ENCODE results near the gene CHN2.
A peak's percentile ranks its signal among the peaks of the same experiment; 100 is the strongest.

The CHN2 gene

DNA sequence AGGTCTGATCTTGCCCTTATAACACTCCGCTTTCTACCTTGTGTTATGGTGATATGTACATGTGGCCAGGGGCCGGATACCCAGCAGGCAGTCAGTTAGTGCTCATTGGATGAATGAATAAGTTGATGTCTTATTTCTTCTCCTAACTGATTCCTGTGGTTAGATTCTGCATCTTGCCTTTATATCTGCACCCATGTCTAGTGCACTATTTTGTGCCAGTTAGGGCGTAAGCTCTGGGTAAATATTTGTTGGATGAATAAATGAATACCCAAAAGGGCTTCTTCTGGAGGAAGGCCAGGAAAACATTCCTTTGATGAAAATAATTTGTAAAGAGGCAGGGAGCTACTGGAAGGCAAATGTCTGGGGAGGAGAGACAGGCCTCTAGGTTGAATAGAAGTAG is 148.2 kb downstream of the CHN2 start:
- TF ChIP-seq, protein P1, sequence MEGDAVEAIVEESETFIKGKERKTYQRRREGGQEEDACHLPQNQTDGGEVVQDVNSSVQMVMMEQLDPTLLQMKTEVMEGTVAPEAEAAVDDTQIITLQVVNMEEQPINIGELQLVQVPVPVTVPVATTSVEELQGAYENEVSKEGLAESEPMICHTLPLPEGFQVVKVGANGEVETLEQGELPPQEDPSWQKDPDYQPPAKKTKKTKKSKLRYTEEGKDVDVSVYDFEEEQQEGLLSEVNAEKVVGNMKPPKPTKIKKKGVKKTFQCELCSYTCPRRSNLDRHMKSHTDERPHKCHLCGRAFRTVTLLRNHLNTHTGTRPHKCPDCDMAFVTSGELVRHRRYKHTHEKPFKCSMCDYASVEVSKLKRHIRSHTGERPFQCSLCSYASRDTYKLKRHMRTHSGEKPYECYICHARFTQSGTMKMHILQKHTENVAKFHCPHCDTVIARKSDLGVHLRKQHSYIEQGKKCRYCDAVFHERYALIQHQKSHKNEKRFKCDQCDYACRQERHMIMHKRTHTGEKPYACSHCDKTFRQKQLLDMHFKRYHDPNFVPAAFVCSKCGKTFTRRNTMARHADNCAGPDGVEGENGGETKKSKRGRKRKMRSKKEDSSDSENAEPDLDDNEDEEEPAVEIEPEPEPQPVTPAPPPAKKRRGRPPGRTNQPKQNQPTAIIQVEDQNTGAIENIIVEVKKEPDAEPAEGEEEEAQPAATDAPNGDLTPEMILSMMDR (conservative IDR thresholded peaks at IDR 0.05; ENCODE audit: low read depth, low read length), result no peak
- no peak overlapping the region for H3K4me3 ChIP-seq (ENCODE audit: low read length)
- DNase-seq (ENCODE audit: low read depth), result no peak

DNA sequence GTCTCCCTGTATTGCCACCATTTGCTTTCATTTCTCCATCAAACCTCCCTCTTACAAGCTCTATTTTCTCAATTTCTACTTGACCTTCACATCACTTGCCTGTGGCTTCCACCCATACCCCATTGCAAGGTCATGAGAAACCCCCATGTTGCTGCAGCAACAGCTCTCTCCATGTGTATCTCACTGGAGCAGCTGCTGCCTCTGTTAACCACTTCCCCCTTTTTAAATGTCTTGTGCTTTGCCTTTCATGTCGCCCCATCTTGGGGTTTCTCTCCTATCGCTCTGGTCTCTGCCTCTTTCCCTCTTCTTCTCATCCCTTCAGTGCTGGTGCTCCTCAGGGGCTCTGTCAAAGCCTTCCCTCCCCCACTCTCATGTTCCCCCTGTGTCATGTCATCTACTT is 148.8 kb downstream of the CHN2 start:
- H3K4me3 ChIP-seq (ENCODE audit: low read length), result no peak overlapping the region
- no peak for DNase-seq (ENCODE audit: low read depth)
- TF ChIP-seq, protein P1 (conservative IDR thresholded peaks at IDR 0.05; ENCODE audit: low read depth, low read length), result no peak

DNA sequence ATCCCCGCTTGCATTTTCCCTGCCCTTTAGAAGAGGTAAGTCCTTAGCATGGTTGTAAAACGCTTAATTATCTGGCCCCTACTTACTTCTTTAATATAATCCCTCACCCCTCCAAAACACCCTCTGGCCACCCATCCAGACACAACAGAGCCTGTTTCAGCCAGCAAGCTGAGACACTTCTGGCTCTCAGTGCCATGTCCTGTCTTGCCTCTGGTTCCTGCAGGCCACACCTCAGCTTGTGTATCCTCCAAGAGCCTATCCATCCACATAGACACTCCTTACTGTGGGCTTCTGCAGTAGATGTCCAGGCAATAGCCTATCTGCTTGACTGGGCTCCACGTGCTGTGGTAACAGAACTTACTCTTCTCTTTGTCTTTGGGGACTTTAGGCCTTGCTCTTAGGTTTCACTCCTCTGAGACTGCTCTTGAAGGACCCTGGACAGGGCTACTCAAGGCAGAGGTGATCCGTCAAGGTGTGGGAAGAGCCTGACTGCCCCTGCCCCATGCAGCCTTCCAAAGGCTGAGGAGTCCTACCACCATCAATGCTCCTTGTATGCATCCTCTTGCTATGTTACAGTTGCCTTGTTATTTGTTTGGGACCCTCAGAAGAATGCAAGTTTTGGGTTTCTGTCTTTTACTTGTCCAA is 149.9 kb downstream of the CHN2 start:
- TF ChIP-seq, protein P1 (conservative IDR thresholded peaks at IDR 0.05; ENCODE audit: low read depth, low read length), result no peak
- H3K4me3 ChIP-seq (ENCODE audit: low read length), result no peak overlapping the region
- no peak for DNase-seq (ENCODE audit: low read depth)

DNA sequence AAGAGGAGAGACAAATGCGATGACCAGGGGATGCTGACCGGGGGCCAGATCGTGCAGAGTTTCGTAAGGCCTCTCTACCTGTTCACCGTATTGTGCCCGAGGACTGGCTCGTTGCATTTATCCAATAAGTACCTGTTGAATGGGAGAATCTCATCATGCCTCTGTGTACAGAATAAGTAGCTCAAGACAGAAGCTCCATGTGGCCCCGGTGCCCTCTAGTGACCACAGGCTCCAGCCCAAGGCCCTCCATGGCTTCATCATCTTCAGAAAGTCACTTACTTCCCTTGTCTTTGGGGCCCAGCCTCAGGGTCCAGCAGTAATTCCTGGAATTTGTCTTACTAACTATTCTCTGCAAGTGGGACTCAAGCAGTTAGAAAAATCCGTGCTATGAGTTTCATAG is 151.0 kb downstream of the CHN2 start:
- TF ChIP-seq, protein P1 (conservative IDR thresholded peaks at IDR 0.05; ENCODE audit: low read depth, low read length), result peak; percentile 47
- no peak overlapping the region for H3K4me3 ChIP-seq (ENCODE audit: low read length)
- no peak for DNase-seq (ENCODE audit: low read depth)

DNA sequence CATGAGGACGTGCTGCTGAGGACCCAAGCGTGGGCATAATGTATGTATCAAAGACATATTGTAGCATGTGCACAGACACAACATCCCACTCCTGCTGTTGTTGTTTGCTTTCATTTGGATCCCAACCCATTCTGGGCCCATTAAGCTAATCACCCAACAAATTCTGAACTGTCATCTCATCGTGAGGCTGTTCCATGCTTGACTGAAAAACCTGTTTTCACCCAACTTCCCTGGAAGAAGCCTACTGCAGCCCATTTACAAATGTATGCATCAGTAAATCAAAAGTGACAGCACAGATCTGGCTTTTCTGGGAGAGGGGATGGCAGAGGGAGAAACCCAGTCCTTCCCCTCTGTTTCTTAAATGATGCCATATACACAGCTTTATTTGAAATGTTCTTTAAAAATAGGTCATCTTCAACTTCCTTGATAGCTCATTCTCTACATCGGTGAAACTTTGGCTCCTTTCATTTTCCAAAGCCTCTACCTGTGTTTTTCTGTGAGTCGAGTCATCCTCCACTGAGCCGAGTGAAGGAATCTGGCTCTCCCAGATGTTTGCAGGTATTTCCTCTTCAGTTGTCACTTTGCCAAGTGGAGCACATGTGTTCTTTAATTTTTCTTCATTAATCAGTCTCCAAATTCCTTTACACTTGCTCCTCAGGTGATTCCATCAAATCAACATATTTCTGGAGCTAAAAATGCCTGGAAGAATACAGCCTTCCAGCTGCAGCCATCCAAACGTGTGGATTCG is 151.8 kb downstream of the CHN2 start:
- no peak overlapping the region for H3K4me3 ChIP-seq (ENCODE audit: low read length)
- TF ChIP-seq, protein P1 (conservative IDR thresholded peaks at IDR 0.05; ENCODE audit: low read depth, low read length), result no peak
- no peak for DNase-seq (ENCODE audit: low read depth)

DNA sequence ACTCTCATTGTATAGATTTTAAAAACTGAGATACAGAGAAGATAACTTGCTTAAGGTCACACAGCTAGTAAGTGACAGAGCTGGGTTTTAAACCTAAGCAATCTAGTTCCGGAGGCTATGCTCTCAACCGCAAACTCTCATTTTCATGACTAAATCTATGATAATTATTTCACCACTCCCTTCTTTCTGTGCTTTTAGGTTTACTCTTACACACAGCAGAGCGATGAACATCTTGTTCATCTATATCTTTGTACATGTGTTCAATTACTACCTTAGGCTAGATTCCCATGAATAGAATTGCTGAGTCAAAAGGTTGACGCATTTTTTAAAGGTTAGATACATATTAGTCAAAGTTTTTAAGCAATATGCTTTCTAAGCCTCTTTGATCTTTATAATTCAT is 154.8 kb downstream of the CHN2 start:
- TF ChIP-seq, protein P1 (conservative IDR thresholded peaks at IDR 0.05; ENCODE audit: low read depth, low read length), result no peak
- no peak overlapping the region for H3K4me3 ChIP-seq (ENCODE audit: low read length)
- no peak for DNase-seq (ENCODE audit: low read depth)

DNA sequence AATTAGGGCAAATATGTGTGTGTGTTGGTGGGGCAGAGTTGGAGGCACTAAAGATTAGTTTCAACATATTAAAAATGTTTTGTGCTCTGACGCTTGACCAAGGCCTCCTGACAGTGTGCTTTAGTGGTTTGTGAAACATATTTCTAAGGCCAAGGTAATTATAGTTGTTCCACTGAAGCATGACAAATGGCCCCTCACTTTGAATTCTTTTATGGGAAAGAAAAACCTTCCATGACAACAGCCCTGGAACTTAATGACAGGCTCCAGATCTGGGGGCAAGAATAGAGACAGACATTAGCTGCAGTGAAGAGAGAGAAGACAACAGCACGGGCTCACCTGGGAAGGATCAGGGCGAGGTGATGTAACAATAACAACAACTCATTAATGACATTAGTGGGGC is 155.8 kb downstream of the CHN2 start:
- TF ChIP-seq, protein P1 (conservative IDR thresholded peaks at IDR 0.05; ENCODE audit: low read depth, low read length), result no peak
- DNase-seq (ENCODE audit: low read depth), result no peak
- H3K4me3 ChIP-seq (ENCODE audit: low read length), result no peak overlapping the region
